GM19397 (cell line): ENCODE results near the gene SH3TC1.

Source experiments
- ATAC-seq: cut with Tn5 transposase; IDR thresholded peaks from one replicate; pipeline ENCODE4 v1.9.1; 2021; ENCODE audit warnings: mild to moderate bottlenecking, moderate library complexity; ENCODE audit not compliant: unreplicated experiment

The SH3TC1 gene

GRCh38 chr4:8272472-8273428 is 73.7 kb downstream of the SH3TC1 start:
- no peak for ATAC-seq

- no peak for ATAC-seq
These were observed 74.4 kb downstream of the SH3TC1 start for GRCh38 chr4:8273450-8273849.

DNA sequence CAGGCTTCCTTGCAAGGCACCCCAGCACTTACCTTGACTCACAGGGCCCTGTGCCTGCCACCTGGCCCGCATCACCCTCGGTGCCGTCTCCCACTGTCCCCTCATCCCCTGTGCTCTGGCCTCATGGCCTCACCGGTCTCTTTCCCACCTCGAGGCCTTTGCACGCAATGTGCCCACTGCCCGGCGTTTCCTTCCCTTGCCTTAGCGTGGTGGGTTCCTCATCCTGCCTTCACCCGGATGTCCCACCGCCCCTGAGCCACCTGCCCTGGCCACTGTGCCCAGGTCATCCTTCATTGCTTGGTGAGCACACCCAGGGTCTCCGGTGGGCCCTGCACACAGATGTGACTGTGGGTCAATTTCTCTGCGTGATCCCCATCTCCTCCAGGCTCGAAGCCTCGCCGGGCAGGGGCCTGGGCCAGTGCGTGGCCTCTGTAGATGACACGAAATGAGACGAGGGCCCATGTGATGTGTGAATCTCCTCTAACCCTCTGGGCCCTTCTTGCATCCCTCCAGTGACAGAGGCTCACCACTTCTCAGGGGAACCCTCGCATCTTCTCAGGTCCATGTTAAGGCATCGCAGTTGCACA is 75.1 kb downstream of the SH3TC1 start:
- no peak for ATAC-seq

GRCh38 chr4:8274765-8275547 is 75.9 kb downstream of the SH3TC1 start:
- no peak for ATAC-seq

DNA sequence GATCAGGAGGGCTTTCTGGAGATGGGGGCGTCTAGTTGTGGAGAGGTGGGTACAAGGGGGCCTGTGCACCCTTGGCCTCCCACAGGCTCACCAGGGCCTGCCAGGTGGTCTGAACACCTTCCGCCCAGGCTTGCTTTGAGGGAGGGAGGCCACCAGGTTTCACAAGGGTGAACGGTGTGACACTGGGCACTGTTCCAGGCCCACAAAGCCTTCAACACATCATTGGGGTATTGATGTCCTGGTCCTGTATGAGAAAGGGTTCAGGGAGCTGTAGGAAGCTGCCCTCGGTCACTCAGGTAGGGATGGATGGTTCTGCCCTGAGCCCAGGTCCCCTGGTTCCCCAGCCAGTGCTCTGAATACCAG is 76.4 kb downstream of the SH3TC1 start:
- ATAC-seq: no peak

- ATAC-seq: no peak
These were observed 77.5 kb downstream of the SH3TC1 start for GRCh38 chr4:8276358-8277240.

DNA sequence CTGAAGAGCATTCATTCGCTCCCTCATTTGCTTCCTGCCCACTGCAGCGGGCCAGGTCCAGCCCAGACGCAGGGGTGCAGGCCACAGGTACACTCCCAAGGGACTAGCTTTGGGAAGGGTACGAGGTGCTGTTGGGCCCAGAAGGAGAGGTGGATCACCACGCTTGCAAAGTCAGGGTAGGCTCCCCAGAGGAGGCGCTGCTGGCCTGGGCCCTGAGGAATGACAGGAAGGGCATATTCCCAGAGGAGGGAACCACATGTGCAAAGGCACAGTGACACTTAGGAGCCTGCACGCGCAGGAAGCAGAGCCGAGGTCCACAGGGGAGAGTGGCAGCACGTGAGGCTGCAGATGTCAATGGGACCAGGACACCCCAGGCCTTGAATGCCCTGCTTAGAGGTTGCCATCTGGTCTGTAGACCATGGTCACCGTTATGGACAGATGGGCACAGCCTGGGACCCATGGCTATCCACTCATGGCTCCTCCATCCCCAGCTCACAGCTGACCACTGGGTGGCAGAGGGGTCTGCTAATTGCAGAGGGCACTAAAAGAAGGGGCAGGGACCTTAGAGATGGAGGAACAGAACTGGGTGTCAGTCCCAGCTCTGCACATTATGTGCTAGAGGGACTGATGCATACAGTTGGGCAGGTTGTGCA is 78.4 kb downstream of the SH3TC1 start:
- ATAC-seq: no peak

- ATAC-seq: no peak
These were observed 78.9 kb downstream of the SH3TC1 start for GRCh38 chr4:8278009-8278395.

GRCh38 chr4:8278421-8279287 is 79.6 kb downstream of the SH3TC1 start:
- no peak for ATAC-seq

- ATAC-seq: no peak
These were observed 80.4 kb downstream of the SH3TC1 start for GRCh38 chr4:8279321-8280157.

GRCh38 chr4:8280158-8280875 is 81.2 kb downstream of the SH3TC1 start:
- no peak for ATAC-seq

DNA sequence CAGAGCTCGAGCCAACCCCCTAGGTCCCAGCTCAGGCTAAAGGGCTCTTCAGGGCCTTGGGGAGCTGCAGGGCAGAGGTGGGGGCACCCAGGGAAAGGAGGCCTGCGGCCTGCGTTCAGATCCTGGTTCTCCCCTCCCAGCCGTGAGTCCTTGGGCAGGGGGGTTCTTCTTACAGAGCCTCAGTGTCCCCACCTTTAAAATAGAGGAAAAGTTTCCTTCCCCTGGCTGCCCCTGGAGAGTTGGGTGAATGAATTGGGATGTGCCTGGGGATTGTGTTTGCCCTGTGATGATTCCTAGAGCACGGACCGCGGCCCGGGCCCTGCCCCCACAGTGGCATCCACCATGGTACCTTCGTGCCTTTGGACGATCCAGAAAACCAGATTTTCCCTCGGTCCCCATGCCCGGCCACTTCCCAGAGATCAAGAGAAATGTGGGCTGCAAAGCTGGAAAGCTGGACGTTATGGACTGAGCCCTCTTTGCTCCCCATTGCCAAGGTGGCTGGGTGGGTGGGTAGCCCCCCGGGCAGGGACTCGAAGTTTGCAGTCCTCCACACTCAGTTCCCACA is 81.9 kb downstream of the SH3TC1 start:
- no peak for ATAC-seq

- ATAC-seq: no peak
These were observed 82.5 kb downstream of the SH3TC1 start for GRCh38 chr4:8281519-8282133.

GRCh38 chr4:8282134-8282641 is 83.1 kb downstream of the SH3TC1 start:
- ATAC-seq: no peak

DNA sequence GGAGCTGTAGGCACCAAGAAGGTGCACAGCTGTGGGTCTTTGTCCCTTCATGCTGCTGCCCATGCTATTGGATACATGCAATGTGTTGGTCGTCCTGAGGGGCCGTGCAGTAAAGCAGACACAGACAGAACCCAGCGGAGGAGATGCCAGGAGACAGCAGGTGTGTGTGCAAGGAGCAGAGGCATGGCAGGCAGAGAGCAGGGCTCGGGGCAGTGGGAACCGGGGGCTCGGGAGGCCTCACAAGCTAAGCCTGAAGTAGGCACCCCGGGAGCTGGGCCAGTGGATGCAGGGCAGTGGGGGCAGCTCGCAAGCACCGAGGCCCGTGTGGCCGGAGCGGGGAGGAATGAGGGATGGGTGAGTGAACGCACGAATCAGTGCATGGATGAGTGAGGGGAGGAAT is 83.7 kb downstream of the SH3TC1 start:
- no peak for ATAC-seq

GRCh38 chr4:8283161-8283560 is 84.1 kb downstream of the SH3TC1 start:
- ATAC-seq: no peak

GRCh38 chr4:8283631-8284121 is 84.6 kb downstream of the SH3TC1 start:
- no peak for ATAC-seq
